SK-N-MC (cell line): ENCODE measurements around the gene ANKRD18B.
"Not testable (repeated sequence)": the region's sequence is repeated elsewhere in the genome, so short reads cannot be mapped to it uniquely, and the experiment has no call there.

Experiments
- DNase-seq: peaks from one replicate; pipeline ENCODE4 v3.0.0-alpha.2; 2011; ENCODE audit warnings: low read depth, low spot score
- H3K27ac ChIP-seq: fragments of 200-600 bp; sonication (generic); 2 replicates; pipeline ENCODE4 v1.5.1; 2016; ENCODE audit warnings: mixed run types
- H3K36me3 ChIP-seq: fragments of 200-600 bp; sonication (generic); 2 replicates; pipeline ENCODE4 v1.6.1; 2017; ENCODE audit warnings: antibody characterized with exemption, low read length, mixed read lengths; ENCODE audit not compliant: insufficient read depth
- H3K4me3 ChIP-seq: fragments of 200-600 bp; sonication (generic); 2 replicates; pipeline ENCODE4 v1.5.1; 2016
- H3K9ac ChIP-seq: fragments of 200-600 bp; sonication (generic); 2 replicates; pipeline ENCODE4 v1.8.0; 2017; ENCODE audit warnings: mixed run types, mixed read lengths; ENCODE audit not compliant: insufficient read length
- H3K9me3 ChIP-seq: fragments of 200-600 bp; sonication (generic); 2 replicates; pipeline ENCODE4 v1.6.1; 2017; ENCODE audit warnings: low read depth, mild to moderate bottlenecking, antibody characterized with exemption, low read length, moderate library complexity, mixed read lengths

Gene ANKRD18B

DNA sequence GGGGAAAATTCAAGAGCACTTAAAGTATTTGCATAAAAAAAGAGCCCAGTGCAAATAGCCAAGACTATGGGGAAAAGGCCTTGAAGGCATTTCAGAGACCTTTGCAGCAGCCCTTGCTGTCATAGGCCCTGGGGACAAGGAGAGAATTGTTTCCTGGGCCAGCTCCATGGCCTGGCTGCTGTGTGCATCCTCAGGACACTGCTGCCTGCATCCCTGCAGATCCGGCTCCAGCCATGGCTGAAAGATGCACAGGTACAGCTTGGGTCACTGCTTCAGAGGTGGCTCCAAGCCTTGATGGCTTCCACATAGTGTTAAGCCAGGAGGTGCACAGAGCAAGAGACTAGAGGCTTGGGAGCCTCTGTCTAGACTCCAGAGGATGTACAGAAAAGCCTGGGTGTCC, 55.9 kb downstream of the ANKRD18B start:
- H3K36me3 ChIP-seq, DNase-seq, H3K9me3 ChIP-seq, H3K27ac ChIP-seq, H3K9ac ChIP-seq, H3K4me3 ChIP-seq: not testable (repeated sequence)

DNA sequence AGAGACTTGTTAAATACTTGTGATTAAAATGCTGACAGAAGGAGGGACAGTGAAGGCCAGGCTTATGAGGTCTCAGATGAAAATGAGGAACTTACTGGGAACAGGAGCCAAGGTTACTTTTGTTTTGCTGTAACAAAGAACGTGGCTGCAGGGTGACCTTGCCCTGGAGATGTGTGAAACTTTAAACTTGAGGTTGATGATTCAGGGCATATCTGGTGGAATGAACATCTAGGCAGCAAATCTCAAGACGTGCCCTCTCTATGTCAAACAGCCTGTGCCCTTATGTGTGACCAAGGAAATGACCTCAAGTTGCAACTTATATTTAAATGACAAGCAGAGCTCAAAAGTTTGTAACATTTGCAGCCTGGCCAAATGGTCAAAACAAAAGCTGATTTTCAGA, 58.6 kb downstream of the ANKRD18B start:
- H3K4me3 ChIP-seq, DNase-seq, H3K36me3 ChIP-seq, H3K9ac ChIP-seq, H3K9me3 ChIP-seq, H3K27ac ChIP-seq: not testable (repeated sequence)

DNA sequence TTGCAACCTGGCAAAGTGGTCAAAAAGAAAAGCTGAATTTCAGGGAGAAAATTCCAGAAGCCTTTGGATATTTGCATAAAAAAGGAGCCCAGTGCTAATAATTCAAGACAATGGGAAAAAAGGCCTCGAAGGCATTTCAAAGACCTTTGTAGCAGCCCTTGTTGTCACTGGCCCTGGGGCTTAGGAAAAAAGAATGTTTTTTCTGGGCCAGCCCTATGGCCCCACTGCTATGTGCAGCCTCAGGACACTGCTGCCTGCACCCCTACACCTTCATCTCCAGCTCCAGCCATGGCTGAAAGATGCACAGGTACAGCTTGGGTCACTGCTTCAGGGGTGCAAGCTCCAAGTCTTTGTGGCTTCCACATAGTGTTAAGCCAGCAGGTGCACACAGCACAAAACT, 62.1 kb downstream of the ANKRD18B start:
- H3K27ac ChIP-seq, H3K9me3 ChIP-seq, DNase-seq, H3K9ac ChIP-seq, H3K36me3 ChIP-seq, H3K4me3 ChIP-seq: not testable (repeated sequence)

DNA sequence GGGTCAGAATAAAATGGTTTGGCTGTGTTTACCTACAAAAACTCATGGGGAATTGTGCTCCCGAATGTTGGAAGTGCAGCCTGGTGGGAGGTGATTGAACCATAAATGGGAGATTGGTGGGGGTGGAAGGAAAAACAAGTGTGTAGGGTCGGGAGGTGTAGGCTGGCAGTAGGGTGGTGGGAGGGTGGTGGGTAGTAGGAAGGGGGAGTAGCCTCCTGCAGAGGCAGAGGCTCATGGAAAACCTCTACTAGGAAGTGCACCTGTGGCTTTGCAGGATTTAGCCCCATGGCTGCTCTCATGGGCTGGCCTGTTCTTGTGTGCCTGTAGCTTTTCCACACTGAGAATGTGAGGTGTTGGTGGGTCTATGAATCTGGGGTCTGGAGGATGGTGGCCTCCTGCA, 63.7 kb downstream of the ANKRD18B start:
- not testable (repeated sequence) for H3K36me3 ChIP-seq, DNase-seq, H3K9ac ChIP-seq, H3K4me3 ChIP-seq, H3K27ac ChIP-seq, H3K9me3 ChIP-seq

DNA sequence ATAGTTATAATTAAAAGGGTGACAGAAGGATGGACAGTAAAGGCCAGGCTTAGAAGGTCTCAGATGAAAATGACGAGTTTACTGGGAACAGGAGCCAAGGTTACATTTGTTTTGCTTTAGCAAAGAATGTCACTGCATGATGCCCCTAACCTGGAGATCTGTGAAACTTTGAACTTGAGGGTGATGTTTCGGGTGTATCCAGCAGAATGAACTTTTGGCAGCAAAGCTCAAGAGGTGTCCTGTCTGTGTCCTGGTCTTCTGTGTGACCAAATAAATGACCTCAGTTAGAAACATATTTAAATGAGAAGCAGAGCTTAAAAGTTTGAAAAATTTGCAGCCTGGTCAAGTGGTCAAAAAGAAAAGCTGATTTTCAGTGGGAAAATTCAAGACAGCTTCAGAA, 64.8 kb downstream of the ANKRD18B start:
- H3K9ac ChIP-seq, H3K4me3 ChIP-seq, H3K9me3 ChIP-seq, H3K27ac ChIP-seq, H3K36me3 ChIP-seq, DNase-seq: not testable (repeated sequence)

DNA sequence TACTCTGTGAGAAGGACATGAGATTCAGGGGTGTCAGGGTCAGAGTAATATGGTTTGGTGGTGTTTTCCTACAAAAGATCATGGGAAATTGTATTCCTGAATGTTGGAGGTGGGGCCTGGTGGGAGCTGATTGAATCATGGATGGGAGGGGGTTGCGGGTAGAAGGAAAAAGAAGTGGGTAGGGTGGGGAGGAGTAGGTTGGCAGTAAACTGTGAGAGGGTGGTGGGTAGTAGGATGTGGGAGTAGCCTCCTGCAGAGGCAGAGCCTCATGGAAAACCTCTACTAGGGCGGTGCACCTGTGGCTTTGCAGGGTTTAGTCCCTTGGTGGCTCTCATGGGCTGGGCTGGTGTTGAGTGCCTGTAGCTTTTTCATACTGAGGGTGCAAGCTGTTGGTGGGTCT, 66.8 kb downstream of the ANKRD18B start:
- H3K4me3 ChIP-seq, H3K36me3 ChIP-seq, DNase-seq, H3K27ac ChIP-seq, H3K9me3 ChIP-seq, H3K9ac ChIP-seq: not testable (repeated sequence)

DNA sequence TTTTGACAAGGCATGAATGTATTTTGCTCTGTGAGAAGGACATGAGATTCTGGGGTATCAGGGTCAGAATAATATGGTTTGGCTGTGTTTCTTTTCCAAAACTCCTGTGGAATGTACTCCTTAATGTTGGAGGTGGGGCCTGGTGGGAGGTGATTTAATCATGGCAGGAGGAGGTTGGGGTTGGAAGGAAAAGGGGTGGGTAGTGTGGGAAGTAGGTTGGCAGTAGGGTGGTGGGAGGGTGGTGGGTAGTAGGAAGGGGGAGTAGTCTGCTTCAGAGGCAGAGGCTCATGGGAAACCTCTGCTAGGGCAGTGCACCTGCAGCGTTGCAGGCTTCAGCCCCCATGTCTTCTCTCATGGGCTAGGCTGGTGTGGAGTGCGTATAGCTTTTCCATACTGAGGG, 72.9 kb downstream of the ANKRD18B start:
- not testable (repeated sequence) for H3K27ac ChIP-seq, H3K9me3 ChIP-seq, H3K9ac ChIP-seq, H3K36me3 ChIP-seq, DNase-seq, H3K4me3 ChIP-seq

DNA sequence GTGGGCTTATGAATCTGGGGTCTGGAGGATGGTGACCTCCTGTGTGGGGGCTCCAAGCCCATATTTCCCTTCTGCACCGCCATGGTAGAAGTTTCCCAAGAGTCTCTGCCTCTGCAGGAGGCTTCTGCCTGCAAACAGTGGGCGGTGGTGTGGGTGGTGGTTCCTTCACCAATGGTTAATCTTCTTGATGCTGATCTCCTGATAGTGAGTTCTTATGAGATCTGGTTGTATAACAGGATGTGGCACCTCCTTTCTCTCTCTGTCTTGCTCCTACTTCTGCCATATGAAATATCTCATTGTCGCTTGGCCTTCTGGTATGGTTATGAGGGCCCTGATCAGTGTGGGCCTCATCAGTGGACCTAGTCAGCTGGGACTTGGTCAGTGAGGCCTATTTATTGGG, 73.3 kb downstream of the ANKRD18B start:
- not testable (repeated sequence) for H3K27ac ChIP-seq, H3K9ac ChIP-seq, H3K9me3 ChIP-seq, H3K36me3 ChIP-seq, H3K4me3 ChIP-seq, DNase-seq

DNA sequence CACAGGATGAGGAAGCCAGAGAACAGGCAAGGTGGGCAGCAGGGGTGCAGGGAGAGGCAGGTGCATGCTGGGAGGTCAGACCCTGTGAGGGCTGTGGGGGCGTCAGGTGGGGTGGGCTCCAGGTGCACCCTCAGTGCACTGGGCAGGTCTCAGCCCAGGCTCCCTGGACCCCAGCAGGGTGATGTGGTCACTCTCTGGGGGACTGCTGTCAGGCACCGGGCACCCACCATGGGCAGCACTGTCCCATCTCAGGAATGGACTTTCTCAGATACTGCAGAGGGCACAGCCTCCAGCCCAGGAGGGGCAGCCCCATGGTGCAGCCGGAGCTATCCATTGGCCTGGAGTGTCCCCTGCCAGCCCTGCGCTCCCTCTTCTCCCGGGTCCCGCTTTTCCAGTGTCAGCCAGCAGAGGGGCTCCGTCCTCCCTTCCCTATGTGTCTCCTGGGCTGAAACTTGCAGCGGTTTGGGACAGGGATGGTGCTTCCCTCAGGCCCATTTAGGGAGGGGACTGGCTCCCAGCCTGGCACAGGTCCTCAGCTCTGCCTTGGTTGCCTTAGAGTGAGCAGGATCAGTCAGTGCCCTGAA, 74.8 kb downstream of the ANKRD18B start:
- H3K36me3 ChIP-seq, H3K9me3 ChIP-seq, DNase-seq, H3K9ac ChIP-seq, H3K27ac ChIP-seq, H3K4me3 ChIP-seq: not testable (repeated sequence)

DNA sequence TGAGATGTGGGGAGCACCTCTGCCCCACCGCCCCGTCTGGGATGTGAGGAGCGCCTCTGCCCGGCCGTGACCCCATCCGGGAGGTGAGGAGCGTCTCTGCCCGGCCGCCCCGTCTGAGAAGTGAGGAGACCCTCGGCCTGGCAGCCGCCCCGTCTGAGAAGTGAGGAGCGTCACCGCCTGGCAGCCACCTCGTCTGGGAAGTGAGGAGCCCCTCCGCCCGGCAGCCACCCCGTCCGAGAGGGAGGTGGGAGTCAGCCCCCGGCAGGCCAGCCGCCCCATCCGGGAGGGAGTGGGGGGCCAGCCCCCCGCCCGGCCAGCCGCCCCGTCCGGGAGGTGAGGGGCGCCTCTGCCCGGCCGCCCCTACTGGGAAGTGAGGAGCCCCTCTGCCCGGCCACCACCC, 76.9 kb downstream of the ANKRD18B start:
- H3K36me3 ChIP-seq, DNase-seq, H3K4me3 ChIP-seq, H3K27ac ChIP-seq, H3K9ac ChIP-seq, H3K9me3 ChIP-seq: not testable (repeated sequence)

DNA sequence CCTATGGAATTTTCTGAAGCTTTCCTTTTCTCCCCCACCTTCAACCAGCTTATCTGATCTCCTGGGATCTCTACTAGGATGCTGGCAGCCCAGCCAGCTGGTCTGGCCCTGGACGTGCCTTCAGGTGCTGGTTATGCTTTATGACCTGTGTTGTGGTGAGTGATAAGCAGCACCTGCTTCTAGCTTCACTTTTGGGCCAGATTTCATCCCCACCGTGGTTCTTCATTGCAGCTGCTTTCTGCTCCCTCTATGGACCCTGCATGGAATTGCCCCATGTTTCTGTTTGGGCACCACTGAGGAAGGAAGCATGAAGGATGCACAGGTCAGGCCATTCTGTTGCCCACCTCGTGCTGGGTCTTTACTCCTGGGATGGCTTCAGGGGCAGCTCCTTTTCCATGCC, 80.2 kb downstream of the ANKRD18B start:
- not testable (repeated sequence) for H3K9me3 ChIP-seq, H3K36me3 ChIP-seq, H3K4me3 ChIP-seq, DNase-seq, H3K9ac ChIP-seq, H3K27ac ChIP-seq

DNA sequence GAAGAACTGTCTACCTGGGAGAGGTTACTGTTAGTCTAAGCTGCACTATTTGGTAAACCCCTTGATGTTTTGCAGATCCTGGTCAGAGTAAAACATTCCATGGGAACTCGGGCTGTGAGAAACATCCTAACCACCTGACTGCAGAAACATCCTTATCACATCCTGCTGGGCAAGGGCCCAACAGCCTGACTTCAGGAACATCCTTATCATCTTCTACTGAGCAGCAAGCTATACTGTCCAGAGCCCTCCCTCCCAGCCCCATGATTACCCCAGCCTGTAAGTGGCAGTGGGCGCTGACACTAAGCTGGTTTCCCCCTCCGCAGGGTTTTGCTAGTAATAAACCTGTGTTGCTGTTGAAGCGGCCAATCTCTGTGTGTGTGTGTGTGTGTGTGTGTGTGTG, 80.9 kb downstream of the ANKRD18B start:
- H3K9ac ChIP-seq, H3K27ac ChIP-seq, H3K4me3 ChIP-seq, DNase-seq, H3K36me3 ChIP-seq, H3K9me3 ChIP-seq: not testable (repeated sequence)
